ENCODE measurements around the gene PXMP4. TPM values are rescaled to one million over a fixed set of nuclear protein-coding genes. Genes with fewer than 3 reads are reported as not detected.
"Not testable (repeated sequence)": the region's sequence is repeated elsewhere in the genome, so short reads cannot be mapped to it uniquely, and the experiment has no call there.

The PXMP4 gene
- 5.4 and 5.5 TPM in 2 replicates for total RNA-seq

DNA sequence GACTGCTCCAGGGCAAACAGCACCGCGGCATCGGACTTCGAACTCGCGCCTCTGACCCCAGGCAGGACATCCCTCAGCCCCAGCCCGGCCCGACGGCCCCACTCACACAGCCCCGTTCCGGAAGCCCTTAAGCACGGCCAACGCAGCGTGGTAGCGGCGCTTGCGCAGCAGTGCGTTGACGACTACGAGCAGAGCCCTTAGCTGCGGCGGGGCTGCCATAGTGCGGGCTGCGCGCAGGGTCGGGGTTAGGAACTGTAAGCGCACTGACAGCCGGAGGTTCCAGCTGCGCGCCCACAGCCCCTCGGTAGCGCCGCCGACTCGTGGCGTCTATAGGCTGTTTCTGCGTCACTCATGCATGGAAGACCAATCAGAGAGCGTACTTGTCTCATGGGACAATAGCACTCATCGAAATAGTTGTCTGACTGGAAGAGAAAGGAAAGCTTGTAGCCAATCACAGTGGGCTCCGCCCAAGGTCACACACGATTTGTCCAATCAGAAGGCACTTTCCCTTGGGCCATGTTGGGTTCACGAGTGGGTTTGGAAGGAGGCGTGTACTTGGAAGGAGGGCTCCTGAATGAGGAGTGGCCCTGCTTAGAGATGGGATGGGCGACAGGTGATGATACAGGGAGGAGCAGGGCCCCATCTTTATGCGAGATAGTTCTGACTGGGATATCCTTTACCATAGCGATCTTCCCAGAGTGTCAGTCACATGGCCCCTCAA lies at the start of gene PXMP4:
TSS of gene PXMP4 (minus strand) at position 322 of the 721 bp plus-strand sequence. CDS start at position 219, 103 bp downstream.
- Mint-ChIP-seq H3K4me3 (peak within 1 kb of the TSS; percentile 79), H3K4me1 (peaks cover 23% of the 10 kb centered on the region), H3K27ac (peak within 1 kb of the TSS; percentile 83), H3K27me3 (no peaks in the 10 kb centered on the region), H3K36me3 (ENCODE audit: low read depth) (peaks cover 2% of the 10 kb centered on the region), H3K9me3 (no peaks in the 10 kb centered on the region)
- intact Hi-C loops (cut with micrococcal nuclease), result loop anchor here (1.0 to 2.0 kb wide), 2 partner anchors 12 to 33 kb away; partner anchors contain the start of gene E2F1
- peak; percentile 97 for DNase-seq

DNA sequence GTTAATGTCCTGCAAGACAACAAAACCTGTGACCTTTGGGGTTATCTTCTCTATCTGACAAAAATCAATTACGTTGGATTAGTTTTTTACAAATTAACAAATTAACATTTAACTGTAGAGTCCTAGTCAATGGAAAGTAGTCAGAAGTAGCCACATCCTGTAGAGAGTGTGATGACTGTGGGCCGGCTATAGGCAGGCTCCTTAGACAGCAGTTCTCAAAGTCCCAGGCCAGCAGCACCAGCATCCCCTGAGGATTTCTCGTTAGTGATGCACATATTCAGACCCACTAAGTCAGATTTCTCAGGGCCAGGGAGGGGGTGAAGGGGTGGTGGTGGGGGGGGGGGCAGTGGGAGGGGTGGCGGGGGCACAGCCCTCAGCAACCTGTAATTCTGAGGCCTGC lies 48.9 kb upstream of the PXMP4 start:
- intact Hi-C loops (cut with micrococcal nuclease), result no loop called here
- Mint-ChIP-seq H3K9me3 (no peaks in the 10 kb centered on the region), H3K4me3 (no peak overlapping the region), H3K4me1 (peaks cover 5% of the 10 kb centered on the region), H3K27ac (no peak overlapping the region), H3K36me3 (ENCODE audit: low read depth) (peaks cover 21% of the 10 kb centered on the region), H3K27me3 (no peaks in the 10 kb centered on the region)
- DNase-seq, result no peak

GRCh38 chr20:33767777-33768138 lies 47.6 kb upstream of the PXMP4 start:
- Mint-ChIP-seq H3K27ac (no peak overlapping the region), H3K9me3 (no peaks in the 10 kb centered on the region), H3K4me1 (peaks cover 2% of the 10 kb centered on the region), H3K36me3 (ENCODE audit: low read depth) (peaks cover 21% of the 10 kb centered on the region), H3K27me3 (no peaks in the 10 kb centered on the region), H3K4me3 (no peak overlapping the region)
- no peak for DNase-seq
- intact Hi-C loops (cut with micrococcal nuclease), result no loop called here

DNA sequence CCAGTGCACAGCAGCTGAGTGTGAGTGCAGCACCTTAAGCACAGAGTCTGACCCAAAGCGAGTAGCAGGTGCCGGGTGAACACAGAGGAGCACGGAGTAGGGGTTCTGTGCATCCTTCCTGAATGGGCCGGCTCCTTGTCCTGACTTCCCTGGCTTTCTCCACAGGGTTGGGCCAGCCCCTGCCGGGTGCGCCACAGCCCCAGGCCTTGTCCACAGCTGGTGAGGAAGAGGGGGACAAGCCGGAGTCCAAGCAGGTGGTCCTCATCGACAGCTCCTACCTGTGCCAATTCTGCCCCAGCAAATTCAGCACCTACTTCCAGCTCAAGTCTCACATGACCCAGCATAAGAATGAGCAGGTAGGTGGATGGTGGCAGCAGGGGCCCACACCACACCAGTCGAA lies 46.6 kb upstream of the PXMP4 start:
- Mint-ChIP-seq H3K4me1 (no peaks in the 10 kb centered on the region), H3K27ac (no peak overlapping the region), H3K36me3 (ENCODE audit: low read depth) (peaks cover 20% of the 10 kb centered on the region), H3K27me3 (no peaks in the 10 kb centered on the region), H3K4me3 (no peak overlapping the region), H3K9me3 (no peaks in the 10 kb centered on the region)
- DNase-seq, result no peak
- intact Hi-C loops (cut with micrococcal nuclease), result no loop called here

DNA sequence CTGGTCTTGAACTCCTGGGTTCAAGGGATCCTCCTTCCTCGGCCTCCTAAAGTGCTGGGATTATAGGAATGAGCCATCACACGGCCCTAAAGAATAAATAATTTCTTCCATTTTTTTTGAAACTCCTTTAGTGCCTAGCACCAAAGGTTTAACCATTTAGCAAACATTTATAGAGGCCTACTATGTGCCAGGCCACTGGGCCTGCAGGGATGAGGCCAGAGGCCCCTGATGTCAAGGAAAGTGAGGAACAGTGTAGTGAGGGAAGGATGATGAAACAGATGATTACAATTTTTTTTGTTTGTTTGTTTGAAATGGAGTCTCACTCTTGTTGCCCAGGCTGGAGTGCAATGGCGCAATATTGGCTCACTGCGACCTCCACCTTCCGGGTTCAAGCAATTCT lies 45.5 kb upstream of the PXMP4 start:
- Mint-ChIP-seq H3K27ac (no peak overlapping the region), H3K27me3 (no peaks in the 10 kb centered on the region), H3K36me3 (ENCODE audit: low read depth) (peaks cover 20% of the 10 kb centered on the region), H3K4me3 (no peak overlapping the region), H3K9me3 (no peaks in the 10 kb centered on the region), H3K4me1 (no peaks in the 10 kb centered on the region)
- DNase-seq, result no peak
- intact Hi-C loops (cut with micrococcal nuclease), result no loop called here

GRCh38 chr20:33765099-33765498 lies 45.0 kb upstream of the PXMP4 start:
- Mint-ChIP-seq H3K4me1 (no peaks in the 10 kb centered on the region), H3K9me3 (no peaks in the 10 kb centered on the region), H3K4me3 (no peak overlapping the region), H3K27me3 (no peaks in the 10 kb centered on the region), H3K36me3 (ENCODE audit: low read depth) (peaks cover 20% of the 10 kb centered on the region), H3K27ac (no peak overlapping the region)
- no peak for DNase-seq
- intact Hi-C loops (cut with micrococcal nuclease), result no loop called here

DNA sequence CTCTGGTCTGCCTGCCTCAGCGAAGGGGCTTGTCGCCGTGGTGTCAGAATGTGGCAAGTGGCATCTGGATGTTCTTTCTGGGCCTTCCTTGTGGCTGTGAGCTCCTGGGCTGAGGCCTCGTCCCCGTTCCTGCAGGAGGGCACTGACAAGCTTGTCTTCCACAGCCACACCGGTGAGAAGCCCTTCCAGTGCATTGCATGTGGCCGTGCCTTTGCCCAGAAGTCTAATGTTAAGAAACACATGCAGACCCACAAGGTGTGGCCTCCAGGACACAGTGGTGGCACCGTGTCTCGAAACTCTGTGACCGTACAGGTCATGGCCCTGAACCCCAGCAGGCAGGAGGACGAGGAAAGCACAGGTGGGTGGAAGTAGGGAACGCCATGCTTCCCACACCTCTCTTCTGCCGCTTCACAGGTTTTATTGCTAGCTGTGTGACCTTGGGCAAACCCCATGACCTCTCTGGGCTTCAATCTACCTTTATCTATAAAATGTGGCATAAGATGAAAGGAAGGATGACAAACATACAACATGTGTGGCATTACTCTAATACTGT lies 41.7 kb upstream of the PXMP4 start:
- no peaks in the 10 kb centered on the region for H3K27me3 Mint-ChIP-seq
- peaks cover 36% of the 10 kb centered on the region for H3K36me3 Mint-ChIP-seq (ENCODE audit: low read depth)

DNA sequence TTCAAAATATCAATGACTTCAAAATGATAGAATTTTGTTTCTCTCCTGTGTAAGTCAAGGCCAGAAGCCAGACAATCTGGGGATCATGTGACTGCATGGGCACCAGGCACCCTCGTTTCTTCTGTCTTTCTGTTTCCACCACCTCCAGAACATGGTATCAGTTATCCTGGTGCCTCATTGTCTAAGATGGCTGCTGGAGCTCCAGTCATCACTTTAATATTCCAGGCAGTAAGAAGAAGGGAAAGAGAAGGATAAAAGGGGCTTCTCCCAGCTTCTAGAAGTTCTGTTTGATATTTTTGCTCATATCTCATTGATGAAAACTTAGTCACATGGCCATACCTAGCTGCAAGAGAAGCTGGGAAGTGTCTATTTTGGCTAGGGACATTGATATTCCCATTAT lies 37.3 kb upstream of the PXMP4 start:
- Mint-ChIP-seq H3K36me3 (ENCODE audit: low read depth) (peaks cover 44% of the 10 kb centered on the region), H3K27me3 (no peaks in the 10 kb centered on the region), H3K4me3 (no peak overlapping the region), H3K9me3 (peaks cover 5% of the 10 kb centered on the region), H3K4me1 (peaks cover 3% of the 10 kb centered on the region), H3K27ac (no peak overlapping the region)
- DNase-seq, result no peak
- intact Hi-C loops (cut with micrococcal nuclease), result no loop called here

More for the DNA sequence above, 41.7 kb upstream of the PXMP4 start:
- Mint-ChIP-seq H3K4me3 (no peak overlapping the region), H3K4me1 (no peaks in the 10 kb centered on the region), H3K9me3 (peaks cover 5% of the 10 kb centered on the region), H3K27ac (no peak overlapping the region)
- DNase-seq, result no peak
- intact Hi-C loops (cut with micrococcal nuclease), result no loop called here

DNA sequence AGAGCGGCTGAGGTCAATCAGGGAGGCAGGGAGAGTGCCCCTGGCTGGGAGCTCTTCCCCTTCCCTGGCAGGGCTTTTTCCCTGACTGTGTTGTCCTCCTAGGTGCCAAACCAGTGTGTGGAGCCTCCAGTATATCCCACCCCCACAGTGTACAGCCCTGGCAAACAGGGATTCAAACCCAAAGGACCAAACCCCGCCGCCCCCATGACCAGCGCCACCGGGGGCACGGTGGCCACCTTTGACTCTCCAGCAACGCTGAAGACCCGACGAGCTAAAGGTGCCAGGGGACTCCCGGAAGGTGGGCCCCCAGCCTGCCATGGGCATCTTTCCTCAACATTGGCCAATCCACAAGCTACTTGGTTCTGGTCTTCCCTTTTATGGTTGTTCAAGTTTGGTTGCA lies 36.9 kb upstream of the PXMP4 start:
- DNase-seq, result no peak
- Mint-ChIP-seq H3K36me3 (ENCODE audit: low read depth) (peaks cover 46% of the 10 kb centered on the region), H3K4me1 (peaks cover 3% of the 10 kb centered on the region), H3K9me3 (peaks cover 5% of the 10 kb centered on the region), H3K4me3 (no peak overlapping the region), H3K27me3 (no peaks in the 10 kb centered on the region), H3K27ac (no peak overlapping the region)
- intact Hi-C loops (cut with micrococcal nuclease), result no loop called here

GRCh38 chr20:33755936-33756490 lies 35.9 kb upstream of the PXMP4 start:
- H3K4me3 Mint-ChIP-seq; H3K4me1 Mint-ChIP-seq; H3K9me3 Mint-ChIP-seq; H3K27me3 Mint-ChIP-seq; H3K27ac Mint-ChIP-seq; intact Hi-C loops (cut with micrococcal nuclease); DNase-seq: not testable (repeated sequence)
- peaks cover 45% of the 10 kb centered on the region for H3K36me3 Mint-ChIP-seq (ENCODE audit: low read depth)

GRCh38 chr20:33753763-33754162 lies 33.7 kb upstream of the PXMP4 start:
- no peaks in the 10 kb centered on the region for H3K27me3 Mint-ChIP-seq
- peaks cover 37% of the 10 kb centered on the region for H3K36me3 Mint-ChIP-seq (ENCODE audit: low read depth)
- DNase-seq, result no peak
- intact Hi-C loops (cut with micrococcal nuclease), result no loop called here
- peaks cover 3% of the 10 kb centered on the region for H3K4me1 Mint-ChIP-seq
- no peak overlapping the region for H3K27ac Mint-ChIP-seq
- peaks cover 5% of the 10 kb centered on the region for H3K9me3 Mint-ChIP-seq
- H3K4me3 Mint-ChIP-seq, result no peak overlapping the region

GRCh38 chr20:33753143-33753542 lies 33.0 kb upstream of the PXMP4 start:
- intact Hi-C loops (cut with micrococcal nuclease), result no loop called here
- DNase-seq, result no peak
- peaks cover 31% of the 10 kb centered on the region for H3K36me3 Mint-ChIP-seq (ENCODE audit: low read depth)
- H3K27ac Mint-ChIP-seq, result no peak overlapping the region
- no peak overlapping the region for H3K4me3 Mint-ChIP-seq
- H3K9me3 Mint-ChIP-seq, result peaks cover 5% of the 10 kb centered on the region
- no peaks in the 10 kb centered on the region for H3K27me3 Mint-ChIP-seq
- H3K4me1 Mint-ChIP-seq, result peaks cover 3% of the 10 kb centered on the region

DNA sequence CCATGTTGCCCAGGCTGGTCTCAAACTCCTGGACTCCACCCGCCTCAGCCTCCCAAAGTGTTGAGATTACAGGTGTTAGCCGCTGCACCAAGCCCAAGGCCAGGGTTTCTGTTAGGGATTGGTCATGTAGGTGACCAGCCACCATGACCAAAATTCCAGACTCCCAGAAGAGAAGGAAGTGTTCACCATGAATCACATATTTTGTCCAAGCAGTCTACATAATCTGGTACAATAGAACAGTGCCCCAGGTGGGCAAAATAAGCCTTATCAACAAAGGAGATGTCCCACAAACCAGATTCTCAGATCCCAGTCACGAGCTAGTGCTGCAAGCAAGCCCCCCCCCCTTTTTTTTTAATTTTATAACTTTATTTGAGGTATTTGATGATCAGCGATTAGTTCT lies 31.7 kb upstream of the PXMP4 start:
- H3K4me3 Mint-ChIP-seq, result no peak overlapping the region
- peaks cover 3% of the 10 kb centered on the region for H3K4me1 Mint-ChIP-seq
- intact Hi-C loops (cut with micrococcal nuclease), result no loop called here
- no peak for DNase-seq
- no peaks in the 10 kb centered on the region for H3K27me3 Mint-ChIP-seq
- no peaks in the 10 kb centered on the region for H3K9me3 Mint-ChIP-seq
- no peak overlapping the region for H3K27ac Mint-ChIP-seq
- peaks cover 22% of the 10 kb centered on the region for H3K36me3 Mint-ChIP-seq (ENCODE audit: low read depth)

- Mint-ChIP-seq H3K4me3 (no peak overlapping the region), H3K9me3 (no peaks in the 10 kb centered on the region), H3K4me1 (peaks cover 2% of the 10 kb centered on the region), H3K36me3 (ENCODE audit: low read depth) (peaks cover 7% of the 10 kb centered on the region), H3K27ac (no peak overlapping the region), H3K27me3 (no peaks in the 10 kb centered on the region)
- no peak for DNase-seq
- intact Hi-C loops (cut with micrococcal nuclease), result no loop called here
Measured at GRCh38 chr20:33746325-33746998, 26.4 kb upstream of the PXMP4 start.
